H1 (cell line): Measurements from ENCODE around the gene RIMBP2. TPM values are rescaled to one million over a fixed set of nuclear protein-coding genes. Genes with fewer than 3 reads are reported as not detected.

Experiments
- CTCF ChIA-PET: fragments of 300-600 bp; sonication (Branson Sonifier 250); formaldehyde crosslinking; loops from one replicate; lab custom pipeline; 2021; ENCODE audit not compliant: partially characterized antibody; lab: Charles Lee
- POLR2A ChIA-PET: fragments of 300-600 bp; sonication (Branson Sonifier 250); formaldehyde crosslinking; loops from one replicate; lab custom pipeline; 2021; ENCODE audit warnings: inconsistent platforms; ENCODE audit not compliant: partially characterized antibody; lab: Charles Lee
- DNase-seq, 2 experiments: peaks; one replicate each; pipeline versions ENCODE4 v3.0.0 to v3.0.0-alpha.2; 2010 to 2022; ENCODE audit warnings: low spot score in 2 of 2, low read depth in 1 of 2, mixed read lengths in 1 of 2
- FAIRE-seq: peaks from 2 replicates; lab custom pipeline; 2011; peaks lifted over from hg19 to GRCh38; lab: Jason Lieb, UNC
- H2AFZ ChIP-seq: 2 replicates; pipeline ENCODE4 v1.8.1; 2012; ENCODE audit warnings: low read length, inconsistent platforms
- H2AK5ac ChIP-seq: 2 replicates; pipeline ENCODE4 v1.6.1; 2013; ENCODE audit warnings: low read depth, low read length
- H2BK120ac ChIP-seq: replicated peaks from 2 replicates; pipeline ENCODE3; 2013; ENCODE audit warnings: low read depth, low read length, inconsistent platforms
- H2BK12ac ChIP-seq: 2 replicates; pipeline ENCODE4 v1.6.1; 2013; ENCODE audit warnings: low read depth, low read length
- H2BK15ac ChIP-seq: 2 replicates; pipeline ENCODE4 v1.6.1; 2013; ENCODE audit warnings: low read length
- H2BK20ac ChIP-seq: 2 replicates; pipeline ENCODE4 v1.6.1; 2013; ENCODE audit warnings: low read length
- H2BK5ac ChIP-seq: 2 replicates; pipeline ENCODE4 v1.6.1; 2013; ENCODE audit warnings: low read depth, low read length
- H3K14ac ChIP-seq: 2 replicates; pipeline ENCODE4 v1.6.1; 2013; ENCODE audit warnings: inconsistent platforms; ENCODE audit not compliant: insufficient read length
- H3K18ac ChIP-seq: 2 replicates; pipeline ENCODE4 v1.6.1; 2013; ENCODE audit warnings: low read length; ENCODE audit errors: extremely low read depth
- H3K23ac ChIP-seq: 2 replicates; pipeline ENCODE4 v1.6.1; 2013; ENCODE audit warnings: inconsistent platforms; ENCODE audit not compliant: insufficient read length
- H3K23me2 ChIP-seq: 2 replicates; pipeline ENCODE4 v1.6.1; 2013; ENCODE audit warnings: low read depth, low read length
- H3K27ac ChIP-seq: 2 replicates; pipeline ENCODE4 v1.6.1; 2011; ENCODE audit warnings: low read depth, low read length, inconsistent platforms
- H3K27me3 ChIP-seq, 4 experiments: replicated peaks in 1 of 4; 1 replicate in 1 of 4; 2 replicates in 3 of 4; pipeline versions ENCODE4 v1.6.1 to v1.8.1; 2011 to 2013; ENCODE audit warnings: low read length in 3 of 4, mild to moderate bottlenecking in 3 of 4, inconsistent platforms in 2 of 4, mixed read lengths in 2 of 4, moderate library complexity in 1 of 4; ENCODE audit not compliant: control insufficient read depth in 3 of 4, insufficient read depth in 3 of 4; ENCODE audit errors: extremely low read depth in 1 of 4
- H3K36me3 ChIP-seq, 4 experiments: 2 replicates each; pipeline versions ENCODE4 v1.6.1 to v1.8.1; 2011 to 2013; ENCODE audit warnings: mild to moderate bottlenecking in 4 of 4, low read length in 3 of 4, moderate library complexity in 2 of 4, control low read depth in 1 of 4, inconsistent platforms in 1 of 4; ENCODE audit not compliant: insufficient read depth in 4 of 4, control insufficient read depth in 2 of 4
- H3K4ac ChIP-seq: replicated peaks from 2 replicates; pipeline ENCODE3; 2013; ENCODE audit warnings: low read length, low read depth, mixed read lengths, inconsistent platforms; ENCODE audit not compliant: insufficient read length
- H3K4me1 ChIP-seq, 4 experiments: replicated peaks in 1 of 4; 1 replicate in 1 of 4; 2 replicates in 3 of 4; pipeline versions ENCODE4 v1.6.1 to v1.8.1; 2011 to 2013; ENCODE audit warnings: low read length in 3 of 4, inconsistent platforms in 2 of 4, mixed read lengths in 1 of 4; ENCODE audit not compliant: insufficient read depth in 4 of 4, control insufficient read depth in 3 of 4
- H3K4me2 ChIP-seq, 2 experiments: 2 replicates each; pipeline versions ENCODE4 v1.6.1 to v1.8.1; 2011 to 2013; ENCODE audit warnings: low read depth in 2 of 2, low read length in 2 of 2, control low read depth in 1 of 2, inconsistent platforms in 1 of 2, mild to moderate bottlenecking in 1 of 2; ENCODE audit not compliant: insufficient read depth in 1 of 2
- H3K4me3 ChIP-seq, 4 experiments: fragments of 200-600, 300-600 bp in 1 of 4; sonication (generic), shearing (Covaris generic), sonication (Bioruptor Twin) in 1 of 4; 2 replicates each; pipeline versions ENCODE4 v1.5.1 to v1.8.1; 2011 to 2016; ENCODE audit warnings: low read length in 4 of 4, low read depth in 3 of 4, control low read depth in 2 of 4, inconsistent platforms in 2 of 4, mild to moderate bottlenecking in 2 of 4, mixed read lengths in 1 of 4, moderate library complexity in 1 of 4; ENCODE audit not compliant: insufficient read depth in 2 of 4; ENCODE audit errors: extremely low read depth in 1 of 4
- H3K56ac ChIP-seq: replicated peaks from 2 replicates; pipeline ENCODE3; 2013; ENCODE audit warnings: low read depth, mild to moderate bottlenecking, mixed read lengths, low read length, inconsistent platforms; ENCODE audit not compliant: insufficient read length
- H3K79me1 ChIP-seq: 2 replicates; pipeline ENCODE4 v1.6.1; 2013; ENCODE audit warnings: low read depth, low read length, control low read depth
- H3K79me2 ChIP-seq, 2 experiments: 2 replicates each; pipeline versions ENCODE4 v1.6.1 to v1.8.1; 2012 to 2013; ENCODE audit warnings: low read length in 2 of 2, mild to moderate bottlenecking in 2 of 2, inconsistent platforms in 1 of 2; ENCODE audit not compliant: insufficient read depth in 2 of 2, control insufficient read depth in 1 of 2
- H3K9ac ChIP-seq, 4 experiments: replicated peaks in 1 of 4; 1 replicate in 1 of 4; 2 replicates in 3 of 4; pipeline versions ENCODE4 v1.6.1 to v1.8.1; 2011 to 2013; ENCODE audit warnings: low read depth in 3 of 4, low read length in 3 of 4, control low read depth in 2 of 4, mild to moderate bottlenecking in 2 of 4, moderate library complexity in 2 of 4, inconsistent platforms in 1 of 4; ENCODE audit errors: extremely low read depth in 1 of 4
- H3K9me3 ChIP-seq, 2 experiments: 2 replicates each; pipeline versions ENCODE4 v1.6.1 to v1.8.1; 2012 to 2013; ENCODE audit warnings: mild to moderate bottlenecking in 2 of 2, moderate library complexity in 2 of 2, control low read depth in 1 of 2, inconsistent platforms in 1 of 2, low read depth in 1 of 2, low read length in 1 of 2, mixed read lengths in 1 of 2; ENCODE audit not compliant: insufficient read depth in 2 of 2
- H4K20me1 ChIP-seq, 2 experiments: replicated peaks in 1 of 2; 2 replicates each; pipeline versions ENCODE3 to v1.8.1; 2011 to 2013; ENCODE audit warnings: inconsistent platforms in 2 of 2, low read length in 2 of 2, mild to moderate bottlenecking in 1 of 2; ENCODE audit not compliant: insufficient read depth in 2 of 2, control insufficient read depth in 1 of 2
- H4K5ac ChIP-seq: 2 replicates; pipeline ENCODE4 v1.6.1; 2013; ENCODE audit warnings: low read length, low read depth, mixed read lengths, inconsistent platforms; ENCODE audit not compliant: insufficient read length
- H4K8ac ChIP-seq: 2 replicates; pipeline ENCODE4 v1.8.0; 2013; ENCODE audit warnings: mild to moderate bottlenecking, moderate library complexity, low read length, inconsistent platforms; ENCODE audit not compliant: insufficient read depth; ENCODE audit errors: extremely low read depth
- H4K91ac ChIP-seq: replicated peaks from 2 replicates; pipeline ENCODE3; 2013; ENCODE audit warnings: low read length, mixed read lengths, inconsistent platforms; ENCODE audit not compliant: insufficient read length
- CBX8 ChIP-seq: fragments of 300-800, 300-1000 bp; sonication (generic); IDR thresholded peaks from 2 replicates; pipeline ENCODE4 v1.7.1; 2016; ENCODE audit warnings: low read depth, low read length, borderline replicate concordance
- FOSL1 ChIP-seq: IDR thresholded peaks from 2 replicates; pipeline ENCODE4 v1.6.1; 2011; ENCODE audit warnings: mild to moderate bottlenecking, low read depth, low read length, moderate library complexity; ENCODE audit not compliant: insufficient read depth
- GABPA ChIP-seq: IDR thresholded peaks from 2 replicates; pipeline ENCODE4 v1.6.1; 2011; ENCODE audit warnings: mild to moderate bottlenecking, low read length, moderate library complexity, borderline replicate concordance; ENCODE audit not compliant: insufficient read depth
- GTF2F1 ChIP-seq: IDR thresholded peaks from 2 replicates; pipeline ENCODE4 v1.6.1; 2012; ENCODE audit warnings: low read depth, low read length, improper control_type of control experiment, borderline replicate concordance
- JUND ChIP-seq: IDR thresholded peaks from 2 replicates; pipeline ENCODE4 v1.6.1; 2011; ENCODE audit warnings: mild to moderate bottlenecking, improper control_type of control experiment, low read length
- NRF1 ChIP-seq: IDR thresholded peaks from 2 replicates; pipeline ENCODE4 v1.6.1; 2011; ENCODE audit warnings: mild to moderate bottlenecking, low read depth, low read length, improper control_type of control experiment
- SAP30 ChIP-seq: fragments of 300-600 bp; sonication (generic); IDR thresholded peaks from 2 replicates; pipeline ENCODE4 v1.7.1; 2012; ENCODE audit warnings: low read length, moderate library complexity, mild to moderate bottlenecking, inconsistent platforms; ENCODE audit not compliant: insufficient read depth, insufficient replicate concordance
- whole genome bisulfite sequencing, 2 experiments: shearing (Covaris generic) in 1 of 2; methylation state at CpG; one replicate each; pipeline versions ENCODE4 v1.1.6 to v1.1.7; 2013 to 2015; ENCODE audit warnings: low lambda C conversion rate in 2 of 2, mixed read lengths in 2 of 2, inconsistent platforms in 1 of 2, low coverage in 1 of 2, missing lambda C conversion rate in 1 of 2; ENCODE audit not compliant: insufficient replicate concordance in 2 of 2, insufficient coverage in 1 of 2, insufficient read length in 1 of 2; ENCODE audit errors: extremely low coverage in 1 of 2, missing lambda C conversion rate in 1 of 2; 5-methylcytosine and 5-hydroxymethylcytosine counted together
- polyA plus RNA-seq, 7 experiments: library from polyadenylated mRNA; depleted of rRNA in 3 of 7; stranded (reverse) in 5 of 7; unstranded in 2 of 7; fragments of >200 nt in 5 of 7; fragments of 200-250 nt in 2 of 7; gene quantifications; 1 replicate in 5 of 7; 2 replicates in 1 of 7; 4 replicates in 1 of 7; pipeline versions ENCODE4 v1.2.1 to v1.2.3, GENCODE V29; 2011 to 2013; ENCODE audit warnings: missing spikeins in 2 of 7, mixed read lengths in 2 of 7
- total RNA-seq: library from RNA; stranded (reverse); fragmentation: NEBNext Ultra II Directional; extraction: Animal tissue kit (Norgen Biotek cat#: 25700); gene quantifications from 2 replicates; pipeline ENCODE4 v1.2.1, GENCODE V29; 2021
- TF ChIP-seq, protein P1 (sequence below): IDR thresholded peaks from 2 replicates; pipeline ENCODE4 v1.6.1; 2011; ENCODE audit warnings: low read depth, mild to moderate bottlenecking, low read length; ENCODE audit not compliant: insufficient read depth
- TF ChIP-seq, protein P2 (sequence below): IDR thresholded peaks from 2 replicates; pipeline ENCODE4 v1.6.1; 2012; ENCODE audit warnings: inconsistent platforms

Gene RIMBP2
- total and polyA plus RNA-seq, 2 of the 8 experiments (the other 6 are each of a cell fraction or from before 2014, with no cell fraction given), result 0.18 to 0.65 TPM

DNA sequence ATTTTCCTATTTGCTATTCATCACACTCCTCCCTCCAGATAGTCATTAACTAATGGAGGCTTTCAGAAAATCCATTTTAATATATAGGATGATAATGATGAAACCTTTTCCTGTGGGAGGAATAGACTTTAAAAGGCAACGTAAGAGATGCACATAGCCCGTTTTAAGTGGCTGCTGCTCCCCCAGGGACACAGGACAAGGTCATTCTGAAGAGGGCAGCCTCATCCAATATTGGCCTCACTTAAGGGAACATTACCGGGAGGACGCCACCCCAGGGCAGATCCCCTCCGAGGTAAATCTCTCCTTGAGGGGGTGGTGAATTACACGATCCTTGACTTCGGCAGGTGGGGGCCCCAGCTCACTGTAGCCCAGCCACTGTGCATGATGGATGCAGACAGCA, 246.5 kb downstream of the RIMBP2 start:
- no peak overlapping the region for H4K5ac ChIP-seq
- no peak overlapping the region for H4K8ac ChIP-seq
- no peak overlapping the region for H3K4ac ChIP-seq
- no peak overlapping the region for H3K4me2 ChIP-seq
- peaks cover 0 to 6% (median 0%) of the 10 kb centered on the region in 4 experiments; a peak in 1 of 7 replicates for H3K4me1 ChIP-seq
- no peaks in the 10 kb centered on the region; a peak in 1 of 7 replicates for H3K27me3 ChIP-seq
- no peak overlapping the region for H3K27ac ChIP-seq
- no peak for DNase-seq
- H2AFZ ChIP-seq, result no peak overlapping the region
- no peaks in the 10 kb centered on the region for H3K9me3 ChIP-seq
- ChIA-PET POLR2A (interaction anchor here (1.0 kb wide), 1 partner anchor 44 kb away, joined by 3 read pairs; no protein-coding TSS in a partner anchor), CTCF (no interaction called here)
- H2BK12ac ChIP-seq, result no peak overlapping the region
- H3K79me1 ChIP-seq, result no peaks in the 10 kb centered on the region
- no peaks in the 10 kb centered on the region for H4K20me1 ChIP-seq
- no peaks in the 10 kb centered on the region for H3K79me2 ChIP-seq
- no peak for FAIRE-seq
- no peak overlapping the region for H2BK15ac ChIP-seq
- no peak overlapping the region for H2BK5ac ChIP-seq
- no peak overlapping the region for H3K14ac ChIP-seq
- H2BK20ac ChIP-seq, result no peak overlapping the region
- TF ChIP-seq JUND (no peak), GTF2F1 (no peak), GABPA (no peak), NRF1 (no peak), CBX8 (no peak), SAP30 (no peak), FOSL1 (no peak)
- TF ChIP-seq, protein P1, sequence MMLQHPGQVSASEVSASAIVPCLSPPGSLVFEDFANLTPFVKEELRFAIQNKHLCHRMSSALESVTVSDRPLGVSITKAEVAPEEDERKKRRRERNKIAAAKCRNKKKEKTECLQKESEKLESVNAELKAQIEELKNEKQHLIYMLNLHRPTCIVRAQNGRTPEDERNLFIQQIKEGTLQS, result no peak
- TF ChIP-seq, protein P2, sequence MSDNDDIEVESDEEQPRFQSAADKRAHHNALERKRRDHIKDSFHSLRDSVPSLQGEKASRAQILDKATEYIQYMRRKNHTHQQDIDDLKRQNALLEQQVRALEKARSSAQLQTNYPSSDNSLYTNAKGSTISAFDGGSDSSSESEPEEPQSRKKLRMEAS, result no peak
- no peak overlapping the region for H3K56ac ChIP-seq
- no peak overlapping the region for H3K9ac ChIP-seq
- no peak overlapping the region for H4K91ac ChIP-seq
- H3K23ac ChIP-seq, result no peak overlapping the region
- H2BK120ac ChIP-seq, result no peak overlapping the region
- H3K18ac ChIP-seq, result no peak overlapping the region
- 86% methylated on average over 7 of the region's 7 CpGs; no CpG with 5 or more reads in 1 of the 2 experiments for WGBS, 2 experiments
- H3K36me3 ChIP-seq, result no peaks in the 10 kb centered on the region
- no peak overlapping the region for H3K4me3 ChIP-seq
- no peak overlapping the region for H2AK5ac ChIP-seq
- no peaks in the 10 kb centered on the region for H3K23me2 ChIP-seq
